GM10266 (cell line): ENCODE measurements around the gene SAP30.

Experiments
- DNase-seq: peaks from one replicate; pipeline ENCODE4 v3.0.0; 2012; ENCODE audit errors: extremely low spot score
- CTCF ChIP-seq: IDR thresholded peaks from 2 replicates; pipeline ENCODE4 v1.5.1; 2012; ENCODE audit warnings: mild to moderate bottlenecking, low read depth; ENCODE audit not compliant: control insufficient read depth, insufficient read depth; ENCODE audit errors: missing control alignments

Gene SAP30

GRCh38 chr4:173415092-173415491, 44.3 kb downstream of the SAP30 start:
- DNase-seq, result no peak
- no peak for TF ChIP-seq CTCF

GRCh38 chr4:173415885-173416653, 45.3 kb downstream of the SAP30 start:
- no peak for TF ChIP-seq CTCF
- DNase-seq, result no peak

GRCh38 chr4:173417833-173418232, 47.1 kb downstream of the SAP30 start:
- DNase-seq, result no peak
- TF ChIP-seq CTCF, result no peak

GRCh38 chr4:173418639-173419038, 47.9 kb downstream of the SAP30 start:
- no peak for DNase-seq
- TF ChIP-seq CTCF, result no peak

GRCh38 chr4:173420324-173420752, 49.6 kb downstream of the SAP30 start:
- DNase-seq, result peak; percentile 26

GRCh38 chr4:173420801-173421200, 50.0 kb downstream of the SAP30 start:
- no peak for DNase-seq

More at GRCh38 chr4:173420324-173420752, 49.6 kb downstream of the SAP30 start:
- peak; percentile 37 for TF ChIP-seq CTCF

More at GRCh38 chr4:173420801-173421200, 50.0 kb downstream of the SAP30 start:
- TF ChIP-seq CTCF, result no peak
